OCI-LY3 (cell line): ENCODE measurements around the gene HMG20A.

ENCODE experiments used
- EZH2phosphoT487 ChIP-seq: fragments of 200-600 bp; shearing (Covaris generic); IDR thresholded peaks from 2 replicates; pipeline ENCODE4 v1.6.1; 2018; ENCODE audit warnings: antibody characterized with exemption, mixed run types, low read depth
- TF ChIP-seq, protein P1 (sequence below): fragments of 200-600, 300-600 bp; sonication (generic); IDR thresholded peaks from 2 replicates; pipeline ENCODE4 v1.5.1; 2014; ENCODE audit warnings: antibody characterized with exemption, low read length, low read depth

GRCh38 chr15:77396692-77397091 lies 24.0 kb upstream of the HMG20A start:
- TF ChIP-seq, protein P1, sequence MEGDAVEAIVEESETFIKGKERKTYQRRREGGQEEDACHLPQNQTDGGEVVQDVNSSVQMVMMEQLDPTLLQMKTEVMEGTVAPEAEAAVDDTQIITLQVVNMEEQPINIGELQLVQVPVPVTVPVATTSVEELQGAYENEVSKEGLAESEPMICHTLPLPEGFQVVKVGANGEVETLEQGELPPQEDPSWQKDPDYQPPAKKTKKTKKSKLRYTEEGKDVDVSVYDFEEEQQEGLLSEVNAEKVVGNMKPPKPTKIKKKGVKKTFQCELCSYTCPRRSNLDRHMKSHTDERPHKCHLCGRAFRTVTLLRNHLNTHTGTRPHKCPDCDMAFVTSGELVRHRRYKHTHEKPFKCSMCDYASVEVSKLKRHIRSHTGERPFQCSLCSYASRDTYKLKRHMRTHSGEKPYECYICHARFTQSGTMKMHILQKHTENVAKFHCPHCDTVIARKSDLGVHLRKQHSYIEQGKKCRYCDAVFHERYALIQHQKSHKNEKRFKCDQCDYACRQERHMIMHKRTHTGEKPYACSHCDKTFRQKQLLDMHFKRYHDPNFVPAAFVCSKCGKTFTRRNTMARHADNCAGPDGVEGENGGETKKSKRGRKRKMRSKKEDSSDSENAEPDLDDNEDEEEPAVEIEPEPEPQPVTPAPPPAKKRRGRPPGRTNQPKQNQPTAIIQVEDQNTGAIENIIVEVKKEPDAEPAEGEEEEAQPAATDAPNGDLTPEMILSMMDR: no peak
- TF ChIP-seq EZH2phosphoT487: no peak
